Gastrocnemius medialis (tissue), 4 donors: ENCODE data around the gene ATP9A.

ENCODE experiments used
- POLR2A ChIP-seq, 2 donors: fragments of 450-650 bp; IDR thresholded peaks; one replicate each; pipeline ENCODE4 v1.6.1; 2017; ENCODE audit warnings: antibody characterized with exemption in 2 of 2, mild to moderate bottlenecking in 2 of 2, moderate library complexity in 2 of 2
- TF ChIP-seq, protein P1 (sequence below), 5 experiments: fragments of 450-650 bp in 3 of 5; fragments of 200-600 bp in 2 of 5; sonication (generic) in 2 of 5; IDR thresholded peaks in 4 of 5; conservative IDR thresholded peaks in 1 of 5; 1 replicate in 4 of 5; 2 replicates in 1 of 5; pipeline ENCODE4 v1.5.1; 2016 to 2019; ENCODE audit warnings: antibody characterized with exemption in 5 of 5, mild to moderate bottlenecking in 3 of 5, moderate library complexity in 3 of 5

DNA sequence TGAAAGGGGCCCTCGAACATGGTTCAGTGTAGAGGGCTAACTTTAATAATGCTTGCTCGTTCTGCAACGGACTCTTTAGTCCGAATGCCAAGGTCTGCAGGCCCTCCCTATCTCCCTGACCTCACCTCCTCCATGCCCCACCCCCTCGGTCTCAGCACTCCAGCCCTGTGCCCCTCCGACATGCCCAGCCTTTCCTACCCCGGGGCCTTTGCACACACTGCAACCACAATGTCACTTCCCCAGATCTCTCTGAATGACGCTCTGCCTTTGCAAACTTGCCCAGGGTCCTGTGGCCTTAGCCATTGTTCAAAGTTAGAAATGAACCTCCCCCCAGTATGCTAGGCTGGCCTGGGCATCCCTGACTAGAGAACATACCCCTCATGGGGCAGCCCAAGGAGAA, 175.6 kb downstream of the ATP9A start:
- TF ChIP-seq, protein P1, sequence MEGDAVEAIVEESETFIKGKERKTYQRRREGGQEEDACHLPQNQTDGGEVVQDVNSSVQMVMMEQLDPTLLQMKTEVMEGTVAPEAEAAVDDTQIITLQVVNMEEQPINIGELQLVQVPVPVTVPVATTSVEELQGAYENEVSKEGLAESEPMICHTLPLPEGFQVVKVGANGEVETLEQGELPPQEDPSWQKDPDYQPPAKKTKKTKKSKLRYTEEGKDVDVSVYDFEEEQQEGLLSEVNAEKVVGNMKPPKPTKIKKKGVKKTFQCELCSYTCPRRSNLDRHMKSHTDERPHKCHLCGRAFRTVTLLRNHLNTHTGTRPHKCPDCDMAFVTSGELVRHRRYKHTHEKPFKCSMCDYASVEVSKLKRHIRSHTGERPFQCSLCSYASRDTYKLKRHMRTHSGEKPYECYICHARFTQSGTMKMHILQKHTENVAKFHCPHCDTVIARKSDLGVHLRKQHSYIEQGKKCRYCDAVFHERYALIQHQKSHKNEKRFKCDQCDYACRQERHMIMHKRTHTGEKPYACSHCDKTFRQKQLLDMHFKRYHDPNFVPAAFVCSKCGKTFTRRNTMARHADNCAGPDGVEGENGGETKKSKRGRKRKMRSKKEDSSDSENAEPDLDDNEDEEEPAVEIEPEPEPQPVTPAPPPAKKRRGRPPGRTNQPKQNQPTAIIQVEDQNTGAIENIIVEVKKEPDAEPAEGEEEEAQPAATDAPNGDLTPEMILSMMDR (IDR thresholded peaks at IDR 0.05 in 4 of 5, conservative IDR thresholded peaks at IDR 0.05 in 1 of 5) = no peak
- TF ChIP-seq POLR2A (IDR thresholded peaks at IDR 0.05) = no peak
